IPS-15b (cell line): Measurements from ENCODE around the gene TUBGCP2.

Source experiments
- H3K27me3 ChIP-seq: one replicate; pipeline ENCODE4 v1.6.1; 2013; ENCODE audit warnings: low read length; ENCODE audit not compliant: control insufficient read depth, insufficient read depth
- H3K36me3 ChIP-seq: one replicate; pipeline ENCODE4 v1.6.1; 2013; ENCODE audit warnings: low read length; ENCODE audit not compliant: control insufficient read depth, insufficient read depth
- H3K4me1 ChIP-seq: one replicate; pipeline ENCODE4 v1.6.1; 2013; ENCODE audit warnings: mild to moderate bottlenecking, low read length; ENCODE audit not compliant: control insufficient read depth, insufficient read depth
- H3K4me3 ChIP-seq: one replicate; pipeline ENCODE4 v1.5.1; 2013; ENCODE audit warnings: low read depth, low read length
- H3K9ac ChIP-seq: one replicate; pipeline ENCODE4 v1.6.1; 2013; ENCODE audit warnings: low read depth, mild to moderate bottlenecking, low read length
- H3K9me3 ChIP-seq: one replicate; pipeline ENCODE4 v1.6.1; 2013; ENCODE audit warnings: mild to moderate bottlenecking, low read length; ENCODE audit not compliant: control insufficient read depth, insufficient read depth

The TUBGCP2 gene

GRCh38 chr10:133306097-133306476 is 2.6 kb downstream of the TUBGCP2 start:
- peaks cover 11% of the 10 kb centered on the region for H3K36me3 ChIP-seq
- H3K9ac ChIP-seq, result no peak overlapping the region
- H3K4me3 ChIP-seq, result no peak overlapping the region

DNA sequence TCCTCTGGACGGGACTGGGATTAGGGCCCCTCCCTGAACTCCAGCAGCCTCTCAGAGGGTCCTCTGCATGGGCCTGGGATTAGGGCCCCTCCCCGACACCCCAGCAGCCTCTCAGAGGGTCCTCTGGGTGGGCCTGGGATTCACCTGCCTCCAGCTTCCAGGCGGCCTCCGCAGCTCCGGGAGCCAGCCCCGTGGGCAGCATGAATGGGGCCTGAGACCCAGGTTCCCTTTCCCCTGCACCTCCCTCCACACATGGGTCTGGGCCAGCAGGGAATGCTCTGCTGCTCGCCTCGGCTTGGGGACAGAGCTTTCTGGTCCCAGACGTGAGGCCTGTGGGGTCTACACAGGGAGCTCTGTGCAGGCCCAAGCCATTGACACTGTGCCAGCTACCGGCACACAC is 5.5 kb downstream of the TUBGCP2 start:
- Histone ChIP-seq H3K4me1 (peaks cover 7% of the 10 kb centered on the region), H3K27me3 (no peaks in the 10 kb centered on the region), H3K9me3 (no peaks in the 10 kb centered on the region), H3K9ac (no peak overlapping the region), H3K36me3 (peaks cover 18% of the 10 kb centered on the region), H3K4me3 (no peak overlapping the region)

More at GRCh38 chr10:133306097-133306476, 2.6 kb downstream of the TUBGCP2 start:
- H3K4me1 ChIP-seq, result peaks cover 7% of the 10 kb centered on the region
- no peaks in the 10 kb centered on the region for H3K9me3 ChIP-seq
- H3K27me3 ChIP-seq, result no peaks in the 10 kb centered on the region

GRCh38 chr10:133302230-133302629 is 6.4 kb downstream of the TUBGCP2 start:
- peaks cover 21% of the 10 kb centered on the region for H3K36me3 ChIP-seq

GRCh38 chr10:133299738-133300137 is 8.9 kb downstream of the TUBGCP2 start:
- Histone ChIP-seq H3K9me3 (no peaks in the 10 kb centered on the region), H3K27me3 (no peaks in the 10 kb centered on the region), H3K36me3 (peaks cover 32% of the 10 kb centered on the region), H3K9ac (no peak overlapping the region), H3K4me1 (no peaks in the 10 kb centered on the region), H3K4me3 (no peak overlapping the region)

More at GRCh38 chr10:133302230-133302629, 6.4 kb downstream of the TUBGCP2 start:
- Histone ChIP-seq H3K9ac (no peak overlapping the region), H3K4me1 (peaks cover under 1% of the 10 kb centered on the region), H3K9me3 (no peaks in the 10 kb centered on the region), H3K27me3 (no peaks in the 10 kb centered on the region), H3K4me3 (no peak overlapping the region)

GRCh38 chr10:133299224-133299623 is 9.4 kb downstream of the TUBGCP2 start:
- H3K27me3 ChIP-seq, result no peaks in the 10 kb centered on the region
- no peaks in the 10 kb centered on the region for H3K9me3 ChIP-seq
- H3K4me1 ChIP-seq, result no peaks in the 10 kb centered on the region
- no peak overlapping the region for H3K4me3 ChIP-seq
- H3K36me3 ChIP-seq, result peaks cover 34% of the 10 kb centered on the region
- no peak overlapping the region for H3K9ac ChIP-seq

- Histone ChIP-seq H3K36me3 (peaks cover 40% of the 10 kb centered on the region), H3K9me3 (no peaks in the 10 kb centered on the region), H3K27me3 (no peaks in the 10 kb centered on the region)
Measured at GRCh38 chr10:133298466-133298865, 10.2 kb downstream of the TUBGCP2 start.

DNA sequence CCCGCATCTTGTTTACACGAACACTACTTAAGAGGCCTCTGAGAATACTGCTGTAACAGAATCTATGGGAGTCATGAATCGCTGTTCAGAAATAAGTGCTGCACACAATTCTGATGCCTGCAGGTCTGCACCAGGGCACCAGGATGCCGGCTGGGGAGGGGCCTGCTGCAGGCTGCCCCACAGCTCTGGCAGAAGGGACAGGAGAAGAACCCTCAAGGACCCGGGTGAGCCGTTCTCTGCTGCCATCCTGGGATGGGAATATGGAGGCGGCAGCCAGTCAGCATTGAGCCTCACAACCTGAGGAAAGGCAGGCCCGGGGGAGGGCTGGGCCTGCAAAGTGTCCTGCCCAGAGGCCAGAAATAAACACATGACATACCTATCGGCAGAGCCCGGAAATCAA is 11.2 kb downstream of the TUBGCP2 start:
- H3K9ac ChIP-seq, result no peak overlapping the region
- H3K4me3 ChIP-seq, result no peak overlapping the region
- H3K9me3 ChIP-seq, result no peaks in the 10 kb centered on the region
- H3K27me3 ChIP-seq, result no peaks in the 10 kb centered on the region
- H3K36me3 ChIP-seq, result peaks cover 49% of the 10 kb centered on the region
- H3K4me1 ChIP-seq, result no peaks in the 10 kb centered on the region

More at GRCh38 chr10:133298466-133298865, 10.2 kb downstream of the TUBGCP2 start:
- H3K9ac ChIP-seq, result no peak overlapping the region
- no peak overlapping the region for H3K4me3 ChIP-seq
- no peaks in the 10 kb centered on the region for H3K4me1 ChIP-seq

GRCh38 chr10:133295426-133296320 is 13.0 kb downstream of the TUBGCP2 start:
- Histone ChIP-seq H3K4me3 (no peak overlapping the region), H3K27me3 (no peaks in the 10 kb centered on the region), H3K9ac (no peak overlapping the region), H3K36me3 (peaks cover 50% of the 10 kb centered on the region), H3K9me3 (no peaks in the 10 kb centered on the region), H3K4me1 (no peaks in the 10 kb centered on the region)

- H3K36me3 ChIP-seq, result peaks cover 47% of the 10 kb centered on the region
- no peaks in the 10 kb centered on the region for H3K27me3 ChIP-seq
- no peak overlapping the region for H3K4me3 ChIP-seq
- no peaks in the 10 kb centered on the region for H3K4me1 ChIP-seq
- no peaks in the 10 kb centered on the region for H3K9me3 ChIP-seq
- no peak overlapping the region for H3K9ac ChIP-seq
Measured at GRCh38 chr10:133294189-133294588, 14.5 kb downstream of the TUBGCP2 start.

GRCh38 chr10:133293810-133294119 is 14.9 kb downstream of the TUBGCP2 start:
- Histone ChIP-seq H3K27me3 (no peaks in the 10 kb centered on the region), H3K4me1 (no peaks in the 10 kb centered on the region), H3K4me3 (no peak overlapping the region), H3K9me3 (no peaks in the 10 kb centered on the region), H3K9ac (no peak overlapping the region), H3K36me3 (peaks cover 52% of the 10 kb centered on the region)

- no peaks in the 10 kb centered on the region for H3K4me1 ChIP-seq
- peaks cover 52% of the 10 kb centered on the region for H3K36me3 ChIP-seq
- no peak overlapping the region for H3K9ac ChIP-seq
- no peaks in the 10 kb centered on the region for H3K9me3 ChIP-seq
- H3K4me3 ChIP-seq, result no peak overlapping the region
- H3K27me3 ChIP-seq, result no peaks in the 10 kb centered on the region
Measured at GRCh38 chr10:133292919-133293809, 15.5 kb downstream of the TUBGCP2 start.
